ENCODE results near the gene HCN2.

Gene HCN2

GRCh38 chr19:616062-616700, 26.5 kb downstream of the HCN2 start:
- no peak for TF ChIP-seq CTCF (IDR thresholded peaks at IDR 0.05; ENCODE audit: low read depth, low read length)
- no peak for DNase-seq (ENCODE audit: extremely low read depth, low read depth)

DNA sequence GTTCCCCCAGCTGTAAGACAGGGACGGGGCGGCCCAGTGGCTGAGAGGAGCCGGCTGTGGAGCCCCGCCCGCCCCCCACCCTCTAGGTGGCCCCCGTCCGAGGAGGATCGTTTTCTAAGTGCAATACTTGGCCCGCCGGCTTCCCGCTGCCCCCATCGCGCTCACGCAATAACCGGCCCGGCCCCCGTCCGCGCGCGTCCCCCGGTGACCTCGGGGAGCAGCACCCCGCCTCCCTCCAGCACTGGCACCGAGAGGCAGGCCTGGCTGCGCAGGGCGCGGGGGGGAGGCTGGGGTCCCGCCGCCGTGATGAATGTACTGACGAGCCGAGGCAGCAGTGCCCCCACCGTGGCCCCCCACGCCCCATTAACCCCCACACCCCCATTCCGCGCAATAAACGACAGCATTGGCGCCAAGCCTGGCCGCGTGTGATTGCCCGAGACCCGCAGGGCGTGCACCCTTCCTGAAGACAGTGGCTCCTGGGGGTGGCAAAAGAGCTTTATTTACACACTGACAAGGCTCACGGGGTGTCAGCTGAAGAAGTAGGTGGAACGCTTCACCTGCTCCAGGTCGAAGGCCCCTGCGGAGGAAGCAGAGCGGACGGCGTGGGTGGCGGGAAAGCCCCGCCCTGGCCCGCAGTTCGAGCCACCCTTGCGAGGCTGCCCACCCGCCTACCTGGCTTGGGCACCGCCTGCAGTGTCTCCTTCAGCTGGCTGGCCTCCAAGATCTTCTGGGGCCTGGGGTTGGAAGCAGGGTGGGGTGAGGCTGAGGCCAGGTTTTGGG, 27.3 kb downstream of the HCN2 start:
- no peak for TF ChIP-seq CTCF (IDR thresholded peaks at IDR 0.05; ENCODE audit: low read depth, low read length)
- DNase-seq (ENCODE audit: extremely low read depth, low read depth), result no peak

- no peak for TF ChIP-seq CTCF (IDR thresholded peaks at IDR 0.05; ENCODE audit: low read depth, low read length)
- no peak for DNase-seq (ENCODE audit: extremely low read depth, low read depth)
Observed at GRCh38 chr19:617551-618246, 28.0 kb downstream of the HCN2 start.

- TF ChIP-seq CTCF (IDR thresholded peaks at IDR 0.05; ENCODE audit: low read depth, low read length), result no peak
- DNase-seq (ENCODE audit: extremely low read depth, low read depth), result no peak
Observed at GRCh38 chr19:618247-618619, 28.6 kb downstream of the HCN2 start.

- TF ChIP-seq CTCF (IDR thresholded peaks at IDR 0.05; ENCODE audit: low read depth, low read length), result no peak
- no peak for DNase-seq (ENCODE audit: extremely low read depth, low read depth)
Observed at GRCh38 chr19:618674-619285, 29.1 kb downstream of the HCN2 start.

DNA sequence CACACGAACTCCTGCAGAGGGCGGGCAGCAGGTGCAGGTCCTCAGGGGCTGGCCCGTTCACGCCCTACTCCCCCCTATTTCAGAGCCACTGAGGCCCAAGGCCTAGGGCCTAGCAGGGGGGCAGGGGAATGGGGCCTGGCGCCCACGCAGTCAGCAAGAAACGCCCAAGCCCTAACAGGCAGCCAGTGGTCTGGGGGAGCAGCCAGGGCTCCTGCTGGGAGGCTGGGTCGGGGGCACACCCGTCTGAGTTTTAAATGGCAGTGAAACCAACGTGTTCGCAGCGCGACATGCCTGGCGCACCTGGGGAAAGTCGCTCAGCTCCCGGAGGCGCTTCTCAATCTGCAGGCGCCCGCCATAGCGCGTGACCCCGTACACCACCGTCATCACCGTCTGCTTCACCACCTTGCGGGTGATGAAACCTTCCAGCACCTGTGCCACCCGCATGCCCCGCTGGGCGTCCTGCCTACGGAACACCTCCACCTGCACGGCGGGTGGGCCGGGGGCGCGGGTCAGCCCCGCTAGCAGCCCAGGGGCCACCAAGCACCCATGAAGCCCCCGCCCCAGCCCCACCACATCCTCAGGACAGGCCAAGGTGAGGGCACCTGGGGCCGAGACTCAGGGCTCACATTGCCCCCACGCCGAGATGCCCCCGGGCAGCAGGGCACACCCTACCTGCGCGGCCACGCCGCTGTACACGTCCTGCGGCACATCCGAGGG, 29.8 kb downstream of the HCN2 start:
- no peak for TF ChIP-seq CTCF (IDR thresholded peaks at IDR 0.05; ENCODE audit: low read depth, low read length)
- DNase-seq (ENCODE audit: extremely low read depth, low read depth), result no peak

Data from AG09319 (cell line).